ENCODE results near the gene FHIT. TPM values are rescaled to one million over a fixed set of nuclear protein-coding genes. Genes with fewer than 3 reads are reported as not detected.

FHIT gene
- total RNA-seq, 4 donors from 2014 or later = 4.6 to 6.1 (median 5.7) TPM

GRCh38 chr3:59779260-59779659 lies 1472.0 kb downstream of the FHIT start:
- DNase-seq (ENCODE audit: extremely low spot score) = no peak
- H3K27me3 ChIP-seq = no peaks in the 10 kb centered on the region
- H3K27ac ChIP-seq (replicated peaks in 1 of 4) = no peak overlapping the region
- H3K9me3 ChIP-seq = no peaks in the 10 kb centered on the region
- H3K4me3 ChIP-seq = no peak overlapping the region
- no peaks in the 10 kb centered on the region for H3K4me1 ChIP-seq
- TF ChIP-seq POLR2AphosphoS5 (IDR thresholded peaks at IDR 0.05) = no peak
- no peak for TF ChIP-seq EP300 (IDR thresholded peaks at IDR 0.05)
- TF ChIP-seq POLR2A (IDR thresholded peaks at IDR 0.05; ENCODE audit: low read depth) = no peak
- no peak for TF ChIP-seq CTCF (IDR thresholded peaks at IDR 0.05)
- intact Hi-C loops (cut with DNase I) = no loop called here
- WGBS = 93% methylated on average over 3 of the region's 3 CpGs
- no peaks in the 10 kb centered on the region for H3K36me3 ChIP-seq

- Histone ChIP-seq H3K4me3 (no peak overlapping the region), H3K36me3 (no peaks in the 10 kb centered on the region), H3K9me3 (no peaks in the 10 kb centered on the region), H3K27me3 (no peaks in the 10 kb centered on the region), H3K4me1 (no peaks in the 10 kb centered on the region), H3K27ac (replicated peaks in 1 of 4) (no peak overlapping the region)
- DNase-seq (ENCODE audit: extremely low spot score) = no peak
- intact Hi-C loops (cut with DNase I) = no loop called here
- 81% methylated on average over 3 of the region's 3 CpGs for WGBS
- TF ChIP-seq POLR2A (IDR thresholded peaks at IDR 0.05; ENCODE audit: low read depth) (no peak), POLR2AphosphoS5 (IDR thresholded peaks at IDR 0.05) (no peak), EP300 (IDR thresholded peaks at IDR 0.05) (no peak), CTCF (IDR thresholded peaks at IDR 0.05) (no peak)
Observed at GRCh38 chr3:59777667-59778077, 1473.6 kb downstream of the FHIT start.

GRCh38 chr3:59777066-59777465 lies 1474.2 kb downstream of the FHIT start:
- TF ChIP-seq POLR2A (IDR thresholded peaks at IDR 0.05; ENCODE audit: low read depth) (no peak), POLR2AphosphoS5 (IDR thresholded peaks at IDR 0.05) (no peak), CTCF (IDR thresholded peaks at IDR 0.05) (no peak), EP300 (IDR thresholded peaks at IDR 0.05) (no peak)
- Histone ChIP-seq H3K27ac (replicated peaks in 1 of 4) (no peak overlapping the region), H3K36me3 (no peaks in the 10 kb centered on the region), H3K4me3 (no peak overlapping the region), H3K4me1 (no peaks in the 10 kb centered on the region), H3K9me3 (no peaks in the 10 kb centered on the region), H3K27me3 (no peaks in the 10 kb centered on the region)
- 89% methylated on average over 7 of the region's 7 CpGs for WGBS
- intact Hi-C loops (cut with DNase I) = no loop called here
- no peak for DNase-seq (ENCODE audit: extremely low spot score)

- H3K36me3 ChIP-seq = no peaks in the 10 kb centered on the region
- H3K4me3 ChIP-seq = no peak overlapping the region
- H3K9me3 ChIP-seq = no peaks in the 10 kb centered on the region
- no peak for DNase-seq (ENCODE audit: extremely low spot score)
- no peak overlapping the region for H3K27ac ChIP-seq (replicated peaks in 1 of 4)
- H3K4me1 ChIP-seq = no peaks in the 10 kb centered on the region
- WGBS = 93% methylated on average over 7 of the region's 7 CpGs
- H3K27me3 ChIP-seq = no peaks in the 10 kb centered on the region
- TF ChIP-seq POLR2AphosphoS5 (IDR thresholded peaks at IDR 0.05) (no peak), EP300 (IDR thresholded peaks at IDR 0.05) (no peak), POLR2A (IDR thresholded peaks at IDR 0.05; ENCODE audit: low read depth) (no peak), CTCF (IDR thresholded peaks at IDR 0.05) (no peak)
- intact Hi-C loops (cut with DNase I) = no loop called here
Observed at GRCh38 chr3:59775761-59776325, 1475.4 kb downstream of the FHIT start.

- Histone ChIP-seq H3K27me3 (no peaks in the 10 kb centered on the region), H3K4me3 (no peak overlapping the region), H3K9me3 (no peaks in the 10 kb centered on the region), H3K27ac (replicated peaks in 1 of 4) (no peak overlapping the region), H3K4me1 (no peaks in the 10 kb centered on the region), H3K36me3 (no peaks in the 10 kb centered on the region)
- intact Hi-C loops (cut with DNase I) = no loop called here
- DNase-seq (ENCODE audit: extremely low spot score) = no peak
- 82% methylated on average over 6 of the region's 6 CpGs for WGBS
- TF ChIP-seq EP300 (IDR thresholded peaks at IDR 0.05) = no peak
- TF ChIP-seq CTCF (IDR thresholded peaks at IDR 0.05) = no peak
Observed at GRCh38 chr3:59775106-59775505, 1476.1 kb downstream of the FHIT start.

All from esophagus muscularis mucosa (tissue), 4 donors.